Ovary (tissue), 3 donors: Measurements from ENCODE around the gene PAFAH2.

Experiments used
- POLR2A ChIP-seq: fragments of 450-650 bp; IDR thresholded peaks from one replicate; pipeline ENCODE4 v1.6.1; 2017; ENCODE audit warnings: antibody characterized with exemption, mild to moderate bottlenecking, moderate library complexity
- TF ChIP-seq, protein P1 (sequence below), 3 donors: fragments of 450-650 bp in 2 of 3; fragments of 200-600 bp in 1 of 3; IDR thresholded peaks; one replicate each; pipeline versions ENCODE4 v1.5.1 to v1.8.0; 2016 to 2022; ENCODE audit warnings: antibody characterized with exemption in 3 of 3, mild to moderate bottlenecking in 1 of 3
- donor health status: DM: no; HTN: no; CAD: no.

DNA sequence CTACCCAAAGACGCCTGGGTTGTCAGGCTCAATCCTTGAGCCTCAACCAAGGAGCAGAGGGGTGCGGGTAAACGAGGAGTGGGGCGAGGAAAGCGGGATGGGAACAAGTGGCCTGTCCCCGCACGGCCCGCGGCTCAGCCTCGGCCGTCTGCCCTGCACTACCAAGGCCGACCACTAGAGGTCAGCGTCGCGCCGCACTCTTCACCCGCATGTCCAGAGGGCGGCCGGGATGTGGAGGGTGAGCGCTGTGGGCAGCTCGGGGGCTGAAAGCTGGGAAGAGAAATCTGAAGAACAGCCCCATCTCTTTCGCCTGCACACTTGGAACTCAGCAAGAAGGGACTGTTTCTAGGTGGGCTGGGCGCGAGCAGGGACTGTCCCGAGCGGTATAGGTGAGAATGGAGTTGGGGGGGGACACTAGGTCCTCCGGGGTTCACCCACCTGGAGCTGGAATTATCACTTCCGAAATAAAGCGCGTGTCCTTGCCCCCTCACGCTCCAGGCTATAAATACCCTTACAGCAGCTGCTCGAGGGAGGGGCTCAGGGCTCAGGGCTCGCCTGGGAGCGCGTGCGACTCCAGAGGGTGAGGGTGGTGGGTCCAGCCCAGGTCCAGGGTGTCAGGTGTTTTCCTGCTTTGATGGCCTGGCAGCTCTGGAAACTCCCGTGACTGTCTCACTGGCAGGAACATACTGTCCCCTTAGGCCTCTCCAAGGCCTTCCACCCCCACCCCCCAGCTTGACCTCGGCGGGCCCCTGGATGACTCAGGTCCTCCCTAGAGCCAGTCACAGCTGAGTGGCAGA is 38.3 kb upstream of the PAFAH2 start:
- TF ChIP-seq, protein P1, sequence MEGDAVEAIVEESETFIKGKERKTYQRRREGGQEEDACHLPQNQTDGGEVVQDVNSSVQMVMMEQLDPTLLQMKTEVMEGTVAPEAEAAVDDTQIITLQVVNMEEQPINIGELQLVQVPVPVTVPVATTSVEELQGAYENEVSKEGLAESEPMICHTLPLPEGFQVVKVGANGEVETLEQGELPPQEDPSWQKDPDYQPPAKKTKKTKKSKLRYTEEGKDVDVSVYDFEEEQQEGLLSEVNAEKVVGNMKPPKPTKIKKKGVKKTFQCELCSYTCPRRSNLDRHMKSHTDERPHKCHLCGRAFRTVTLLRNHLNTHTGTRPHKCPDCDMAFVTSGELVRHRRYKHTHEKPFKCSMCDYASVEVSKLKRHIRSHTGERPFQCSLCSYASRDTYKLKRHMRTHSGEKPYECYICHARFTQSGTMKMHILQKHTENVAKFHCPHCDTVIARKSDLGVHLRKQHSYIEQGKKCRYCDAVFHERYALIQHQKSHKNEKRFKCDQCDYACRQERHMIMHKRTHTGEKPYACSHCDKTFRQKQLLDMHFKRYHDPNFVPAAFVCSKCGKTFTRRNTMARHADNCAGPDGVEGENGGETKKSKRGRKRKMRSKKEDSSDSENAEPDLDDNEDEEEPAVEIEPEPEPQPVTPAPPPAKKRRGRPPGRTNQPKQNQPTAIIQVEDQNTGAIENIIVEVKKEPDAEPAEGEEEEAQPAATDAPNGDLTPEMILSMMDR (IDR thresholded peaks at IDR 0.05), result peak; percentile 98 to 99 (median 99)
- TF ChIP-seq POLR2A, result no peak
